ENCODE results near the gene STUM.
"Not testable (repeated sequence)": the region's sequence is repeated elsewhere in the genome, so short reads cannot be mapped to it uniquely, and the experiment has no call there.

Gene STUM

DNA sequence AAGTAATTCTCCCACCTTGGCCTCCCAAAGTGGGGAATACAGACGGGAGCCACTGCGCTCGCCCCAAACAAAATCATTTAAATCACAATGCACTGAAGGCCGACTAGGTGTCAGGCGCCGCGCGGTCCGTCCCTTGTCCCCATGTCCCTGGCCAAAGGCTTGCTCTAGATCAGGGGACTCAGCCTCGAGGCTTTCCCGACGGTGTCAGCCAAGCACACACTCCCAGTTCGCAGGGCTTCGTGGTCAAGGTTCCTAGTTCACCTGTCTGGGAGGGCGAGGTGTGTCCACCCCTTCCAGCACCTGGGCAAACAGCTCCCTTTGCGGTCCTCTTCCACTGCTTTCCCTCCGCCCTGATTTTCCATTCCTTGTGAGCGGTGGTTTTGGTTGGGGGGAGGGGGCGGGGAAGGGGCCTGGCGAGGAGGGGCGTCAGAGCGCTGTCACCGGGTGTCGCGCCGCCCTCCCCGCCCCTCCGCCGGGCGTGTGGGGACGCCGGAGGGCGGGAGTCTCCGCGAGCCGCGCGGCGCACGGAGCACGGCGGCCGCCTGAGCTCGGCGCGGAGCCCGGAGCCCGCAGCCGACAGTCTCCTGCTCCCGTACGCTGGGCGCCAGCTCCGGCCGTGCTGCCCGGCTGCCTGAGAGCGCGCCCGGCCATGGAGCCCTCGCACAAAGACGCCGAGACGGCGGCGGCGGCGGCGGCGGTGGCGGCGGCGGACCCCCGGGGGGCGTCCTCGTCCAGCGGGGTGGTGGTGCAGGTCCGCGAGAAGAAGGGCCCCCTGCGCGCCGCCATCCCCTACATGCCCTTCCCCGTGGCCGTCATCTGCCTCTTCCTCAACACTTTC is at the start of gene STUM:
TSS of gene STUM (plus strand) at position 509 of the 838 bp plus-strand sequence. CDS start at position 650, 141 bp downstream.
- DNase-seq, result peak; percentile 12

DNA sequence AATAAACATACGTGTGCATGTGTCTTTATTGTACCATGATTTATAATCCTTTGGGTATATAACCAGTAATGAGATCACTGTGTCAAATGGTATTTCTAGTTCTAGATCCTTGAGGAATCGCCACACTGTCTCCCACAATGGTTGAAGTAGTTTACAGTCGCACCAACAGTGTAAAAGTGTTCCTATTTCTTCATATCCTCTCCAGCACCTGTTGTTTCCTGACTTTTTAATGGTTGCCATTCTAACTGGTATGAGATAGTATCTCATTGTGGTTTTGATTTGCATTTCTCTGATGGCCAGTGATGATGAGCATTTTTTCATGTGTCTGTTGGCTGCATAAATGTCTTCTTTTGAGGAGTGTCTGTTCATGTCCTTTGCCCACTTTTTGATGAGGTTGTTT is 48.9 kb upstream of the STUM start:
- not testable (repeated sequence) for DNase-seq

DNA sequence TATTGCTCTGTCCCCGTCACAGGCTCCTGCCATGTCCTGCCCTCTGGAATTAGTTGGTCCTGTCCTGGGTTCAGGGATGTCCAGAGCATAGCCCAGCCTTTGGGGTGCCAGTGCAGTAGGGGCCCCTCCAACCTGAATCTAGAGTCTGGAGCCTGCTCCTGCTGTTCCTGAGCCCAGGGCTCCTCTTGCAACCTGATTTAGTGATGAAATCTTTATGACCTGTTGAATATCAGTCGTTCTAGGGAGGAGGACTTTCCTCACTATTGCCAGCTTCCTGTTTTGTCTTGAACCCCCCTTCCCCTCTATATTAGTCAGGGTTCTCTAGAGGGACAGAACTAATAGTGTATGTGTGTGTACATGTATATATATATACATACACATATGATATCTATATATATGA is 42.5 kb upstream of the STUM start:
- no peak for DNase-seq

DNA sequence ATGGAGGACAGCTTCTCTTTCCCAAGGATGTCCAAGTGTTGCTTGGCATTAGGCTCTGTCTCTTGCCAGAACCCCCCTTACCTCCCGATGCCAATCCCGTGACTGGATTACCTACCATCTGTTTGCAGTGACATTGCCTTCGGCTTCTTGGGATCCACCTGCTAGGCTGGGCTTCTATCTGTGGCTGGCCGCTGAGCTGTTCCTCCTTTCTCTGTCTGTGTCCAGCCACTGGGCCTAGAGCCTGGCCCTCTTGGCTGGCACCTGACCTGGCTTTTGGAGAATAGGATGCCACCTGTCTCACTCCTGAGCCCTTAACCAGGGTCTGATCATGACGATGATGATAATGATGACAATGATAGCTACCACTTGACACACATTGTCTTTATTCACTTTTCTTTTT is 41.6 kb upstream of the STUM start:
- DNase-seq, result no peak

GRCh38 chr1:226510453-226510852 is 38.1 kb upstream of the STUM start:
- no peak for DNase-seq

- DNase-seq, result no peak
Observed at GRCh38 chr1:226511296-226511695, 37.3 kb upstream of the STUM start.

GRCh38 chr1:226512076-226512728 is 36.4 kb upstream of the STUM start:
- no peak for DNase-seq

GRCh38 chr1:226518375-226518774 is 30.2 kb upstream of the STUM start:
- DNase-seq, result no peak

DNA sequence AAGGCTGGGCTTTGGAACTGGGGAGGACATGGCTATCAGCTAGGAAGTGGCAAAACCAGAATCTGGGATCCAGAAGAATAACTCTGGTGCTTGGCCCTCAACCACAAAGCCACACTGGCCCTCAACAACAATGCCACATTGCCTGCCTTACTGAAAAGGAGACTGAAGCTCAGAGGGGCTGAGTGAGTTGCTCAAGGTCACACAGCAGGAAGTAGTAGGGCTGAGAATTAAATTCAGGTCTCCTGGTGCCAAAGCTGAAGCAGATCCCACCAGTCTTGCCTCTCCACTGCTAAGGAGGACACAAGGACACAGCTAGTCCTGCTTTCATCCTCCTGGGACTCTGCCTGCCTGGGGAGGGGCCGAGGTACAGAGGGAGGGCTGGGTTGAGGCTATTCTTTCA is 29.4 kb upstream of the STUM start:
- DNase-seq, result no peak

- no peak for DNase-seq
Observed at GRCh38 chr1:226519716-226520598, 28.6 kb upstream of the STUM start.

GRCh38 chr1:226520640-226521355 is 27.8 kb upstream of the STUM start:
- no peak for DNase-seq

- DNase-seq, result no peak
Observed at GRCh38 chr1:226523646-226524406, 24.7 kb upstream of the STUM start.

DNA sequence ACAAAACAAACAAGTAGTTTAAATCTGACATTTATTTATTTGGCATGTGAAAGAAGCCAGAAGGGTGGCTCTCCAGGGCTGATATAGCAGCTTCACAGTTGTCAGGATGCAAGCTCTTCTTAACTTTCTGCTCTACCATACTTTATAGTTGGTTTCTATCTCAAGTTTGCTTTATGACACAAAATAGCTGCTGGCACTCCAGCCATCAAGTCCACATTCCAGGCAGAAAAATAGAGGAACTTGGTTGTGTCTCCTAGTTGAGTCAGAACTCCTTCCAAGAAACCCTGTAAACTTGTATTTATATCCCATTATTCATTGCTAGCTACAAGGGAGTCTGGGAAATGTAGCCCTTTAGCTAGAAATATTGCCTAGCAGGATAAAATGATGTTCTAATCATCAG is 24.0 kb upstream of the STUM start:
- no peak for DNase-seq

- DNase-seq, result no peak
Observed at GRCh38 chr1:226525750-226526149, 22.8 kb upstream of the STUM start.

DNA sequence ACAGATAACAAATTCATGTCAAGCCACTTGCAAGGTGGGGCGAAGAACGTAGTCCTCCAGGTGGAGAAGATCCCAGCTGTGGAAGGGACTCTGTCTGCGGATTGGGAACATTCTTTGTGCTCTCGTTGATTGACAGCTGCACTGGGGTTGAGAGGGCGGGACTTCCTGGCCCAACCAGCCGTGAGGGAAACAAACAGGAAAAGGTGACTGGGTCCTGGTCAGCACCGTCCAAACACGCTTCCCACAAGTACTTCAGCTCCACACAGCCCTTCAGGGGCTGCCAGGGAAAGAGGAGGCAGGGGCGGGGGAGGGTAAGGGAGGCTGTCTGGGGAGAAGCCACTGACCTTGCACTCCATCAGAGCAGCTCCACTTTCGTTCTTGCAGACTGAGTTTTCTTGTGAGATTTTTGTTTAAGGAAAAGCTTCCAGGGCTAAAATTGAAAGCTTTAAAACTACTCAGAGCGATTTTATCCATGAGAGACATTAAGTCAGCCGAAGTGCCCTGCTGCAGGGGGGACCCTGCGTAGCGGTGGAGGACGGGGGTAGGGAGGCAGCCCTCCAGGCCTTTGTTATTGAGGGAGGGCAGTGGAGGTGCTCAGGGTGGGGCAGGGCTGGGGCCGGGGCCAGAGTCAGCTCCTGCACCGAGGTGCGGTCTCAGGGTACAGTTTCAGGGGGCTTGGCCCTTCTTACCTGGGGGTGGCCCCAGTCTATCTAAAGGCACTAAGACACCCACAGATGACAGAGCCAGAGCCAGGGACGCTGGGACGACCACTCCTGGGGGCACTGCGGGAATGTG is 21.6 kb upstream of the STUM start:
- DNase-seq, result no peak

GRCh38 chr1:226529891-226530290 is 18.7 kb upstream of the STUM start:
- DNase-seq, result no peak

DNA sequence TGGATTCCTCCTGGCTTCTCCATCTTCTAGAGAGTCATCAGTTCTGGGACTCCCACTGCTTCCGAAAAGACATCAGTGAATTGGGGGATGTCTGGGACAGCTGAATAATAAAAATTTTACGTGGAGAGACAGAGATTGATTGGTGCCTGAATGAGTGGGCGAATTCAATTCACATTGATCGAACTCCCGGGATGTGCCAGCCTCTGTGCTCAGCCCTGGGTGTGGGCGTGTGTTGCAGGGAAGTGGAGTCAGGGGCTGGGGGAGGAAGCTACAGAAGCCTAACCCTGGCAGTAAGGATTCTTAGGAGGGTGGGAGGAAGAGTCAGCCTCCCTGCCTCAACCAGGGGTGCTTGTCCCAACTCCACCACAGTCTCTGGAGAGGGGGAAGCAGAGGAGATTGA is 18.0 kb upstream of the STUM start:
- no peak for DNase-seq

GRCh38 chr1:226531360-226532093 is 17.0 kb upstream of the STUM start:
- DNase-seq, result no peak

GRCh38 chr1:226532553-226532952 is 16.0 kb upstream of the STUM start:
- DNase-seq, result no peak

DNA sequence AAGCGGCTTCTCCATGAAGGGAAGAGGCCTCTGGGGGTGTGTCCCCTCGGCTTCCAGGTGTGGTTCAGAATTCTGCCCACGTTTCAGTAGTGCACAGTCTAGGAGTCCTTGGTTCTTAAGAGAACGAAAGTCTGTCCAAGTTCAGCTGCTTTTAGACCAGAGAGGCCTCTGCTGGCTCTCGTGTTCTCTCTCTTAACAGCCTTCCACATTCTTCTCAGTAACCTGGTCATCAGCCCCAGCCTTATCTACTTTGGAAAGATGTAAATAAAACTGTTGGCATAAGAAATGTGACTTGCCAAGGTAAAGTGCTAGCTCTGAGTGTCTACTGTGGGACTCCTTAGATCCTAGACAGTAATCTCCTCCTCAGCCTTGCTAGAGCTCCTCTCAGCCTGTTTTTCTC is 15.3 kb upstream of the STUM start:
- DNase-seq, result no peak

Measured in CD4-positive, alpha-beta T cell treated with Interleukin-12 subunit alpha and Interleukin-12 subunit beta, for 1 hour (primary cell).